Right atrium auricular region (tissue), 2 donors: ENCODE measurements around the gene HDAC11. TPM values are rescaled to one million over a fixed set of nuclear protein-coding genes. Genes with fewer than 3 reads are reported as not detected.
A peak's percentile ranks its signal among the peaks of the same experiment; 100 is the strongest.
"Not testable (repeated sequence)": the region's sequence is repeated elsewhere in the genome, so short reads cannot be mapped to it uniquely, and the experiment has no call there.

Source experiments
- DNase-seq: peaks from one replicate; pipeline ENCODE4 v3.0.0-alpha.2; 2019; ENCODE audit warnings: low spot score
- H3K27ac ChIP-seq, 2 donors: fragments of 200-600 bp; sonication (generic); 1 replicate in 1 of 2; 2 replicates in 1 of 2; pipeline ENCODE4 v1.5.1; 2016 to 2019
- H3K27me3 ChIP-seq, 2 donors: fragments of 200-600 bp; sonication (generic); one replicate each; pipeline versions ENCODE4 v1.5.1 to v1.6.0; 2017 to 2019
- H3K36me3 ChIP-seq: fragments of 200-600 bp; sonication (generic); one replicate; pipeline ENCODE4 v1.5.1; 2016
- H3K4me1 ChIP-seq, 2 donors: fragments of 200-600 bp; sonication (generic); one replicate each; pipeline versions ENCODE4 v1.5.1 to v1.6.0; 2017 to 2019
- H3K4me3 ChIP-seq, 2 donors: fragments of 200-600 bp; sonication (generic); 1 replicate in 1 of 2; 2 replicates in 1 of 2; pipeline ENCODE4 v1.5.1; 2017 to 2019; ENCODE audit warnings: mild to moderate bottlenecking in 1 of 2, moderate library complexity in 1 of 2
- H3K9me3 ChIP-seq, 2 donors: fragments of 200-600 bp; sonication (generic); one replicate each; pipeline ENCODE4 v1.5.1; 2019
- CTCF ChIP-seq, 2 donors: fragments of 200-600 bp; sonication (generic); IDR thresholded peaks; one replicate each; pipeline ENCODE4 v1.5.1; 2019; ENCODE audit warnings: antibody characterized with exemption in 2 of 2
- total RNA-seq, 2 donors: library from RNA; depleted of rRNA; stranded (reverse); fragments of >200 nt; gene quantifications; one replicate each; pipeline ENCODE4 v1.1.0, GENCODE V29; 2016

The HDAC11 gene
- total RNA-seq, 2 donors from 2014 or later: 30.6 to 30.7 TPM

GRCh38 chr3:13521309-13521708 is 41.2 kb downstream of the HDAC11 start:
- peaks cover 0 to 43% of the 10 kb centered on the region in 2 donors for H3K4me1 ChIP-seq
- no peak overlapping the region for H3K27ac ChIP-seq
- H3K36me3 ChIP-seq: no peaks in the 10 kb centered on the region
- no peak overlapping the region for H3K4me3 ChIP-seq
- DNase-seq: no peak
- TF ChIP-seq CTCF (IDR thresholded peaks at IDR 0.05): no peak
- H3K9me3 ChIP-seq: no peaks in the 10 kb centered on the region
- no peaks in the 10 kb centered on the region for H3K27me3 ChIP-seq

- DNase-seq, H3K36me3 ChIP-seq, H3K9me3 ChIP-seq, H3K4me3 ChIP-seq, H3K27ac ChIP-seq, H3K27me3 ChIP-seq: not testable (repeated sequence)
- peaks cover 0 to 43% of the 10 kb centered on the region in 2 donors for H3K4me1 ChIP-seq
Measured at GRCh38 chr3:13521749-13522148, 41.6 kb downstream of the HDAC11 start.

GRCh38 chr3:13522236-13522635 is 42.1 kb downstream of the HDAC11 start:
- no peak for TF ChIP-seq CTCF (IDR thresholded peaks at IDR 0.05)
- H3K27ac ChIP-seq: no peak overlapping the region
- H3K27me3 ChIP-seq: no peaks in the 10 kb centered on the region
- H3K4me3 ChIP-seq: no peak overlapping the region
- H3K36me3 ChIP-seq: no peaks in the 10 kb centered on the region
- no peak for DNase-seq
- no peaks in the 10 kb centered on the region for H3K9me3 ChIP-seq
- peaks cover 0 to 39% of the 10 kb centered on the region in 2 donors for H3K4me1 ChIP-seq

- H3K27ac ChIP-seq: peak overlapping the region; percentile 70 to 75
- H3K27me3 ChIP-seq: no peaks in the 10 kb centered on the region
- no peaks in the 10 kb centered on the region for H3K36me3 ChIP-seq
- H3K4me3 ChIP-seq: no peak overlapping the region
- peaks cover 0 to 23% of the 10 kb centered on the region in 2 donors for H3K4me1 ChIP-seq
- DNase-seq: no peak
- H3K9me3 ChIP-seq: no peaks in the 10 kb centered on the region
- TF ChIP-seq CTCF (IDR thresholded peaks at IDR 0.05): no peak
Measured at GRCh38 chr3:13524979-13525669, 45.0 kb downstream of the HDAC11 start.

- Histone ChIP-seq H3K27ac (peak overlapping the region; percentile 70 to 75), H3K4me1 (peaks cover 0 to 30% of the 10 kb centered on the region in 2 donors), H3K27me3 (no peaks in the 10 kb centered on the region), H3K9me3 (no peaks in the 10 kb centered on the region), H3K4me3 (no peak overlapping the region), H3K36me3 (no peaks in the 10 kb centered on the region)
- DNase-seq: no peak
- TF ChIP-seq CTCF (IDR thresholded peaks at IDR 0.05): no peak
Measured at GRCh38 chr3:13525827-13526625, 45.9 kb downstream of the HDAC11 start.

GRCh38 chr3:13526626-13526949 is 46.5 kb downstream of the HDAC11 start:
- H3K4me3 ChIP-seq: no peak overlapping the region
- no peak for TF ChIP-seq CTCF (IDR thresholded peaks at IDR 0.05)
- DNase-seq: no peak
- peaks cover 0 to 30% of the 10 kb centered on the region in 2 donors for H3K4me1 ChIP-seq
- no peaks in the 10 kb centered on the region for H3K9me3 ChIP-seq
- H3K27ac ChIP-seq: peak overlapping the region; percentile 70 to 75
- H3K36me3 ChIP-seq: no peaks in the 10 kb centered on the region
- H3K27me3 ChIP-seq: no peaks in the 10 kb centered on the region
